ENCODE data around the gene PHACTR3.

DNA sequence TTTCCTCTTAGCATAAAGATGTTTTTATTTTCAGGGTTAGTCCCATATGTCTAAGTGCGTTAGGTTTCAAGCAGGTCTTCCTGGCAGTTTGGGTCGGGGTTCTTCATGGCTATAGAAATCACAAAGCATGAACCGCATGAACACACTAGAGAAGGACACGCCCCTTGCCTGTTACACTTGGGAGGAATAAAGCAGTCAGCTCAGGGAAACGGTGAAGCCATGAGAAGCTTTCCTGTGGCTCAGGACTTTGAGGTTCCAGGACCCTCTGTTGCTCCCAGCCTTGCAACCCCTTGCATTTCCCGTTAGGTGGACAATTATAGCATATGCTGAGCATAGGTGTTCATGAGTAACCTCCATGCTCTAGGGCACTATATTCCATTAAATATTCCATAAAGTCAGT is 232.4 kb downstream of the PHACTR3 start:
- TF ChIP-seq CTCF (IDR thresholded peaks at IDR 0.05 in 8 of 11, conservative IDR thresholded peaks at IDR 0.05 in 3 of 11) (no peak), POLR2AphosphoS5 (IDR thresholded peaks at IDR 0.05) (no peak)

Data from spleen (tissue), 7 donors.